NCI-H146 (cell line): ENCODE results near the gene RHOBTB1.
"Not testable (repeated sequence)": the region's sequence is repeated elsewhere in the genome, so short reads cannot be mapped to it uniquely, and the experiment has no call there.

ENCODE experiments used
- DNase-seq: peaks from one replicate; lab custom pipeline; 2025; lab: John Stamatoyannopoulos, UW

RHOBTB1 gene

DNA sequence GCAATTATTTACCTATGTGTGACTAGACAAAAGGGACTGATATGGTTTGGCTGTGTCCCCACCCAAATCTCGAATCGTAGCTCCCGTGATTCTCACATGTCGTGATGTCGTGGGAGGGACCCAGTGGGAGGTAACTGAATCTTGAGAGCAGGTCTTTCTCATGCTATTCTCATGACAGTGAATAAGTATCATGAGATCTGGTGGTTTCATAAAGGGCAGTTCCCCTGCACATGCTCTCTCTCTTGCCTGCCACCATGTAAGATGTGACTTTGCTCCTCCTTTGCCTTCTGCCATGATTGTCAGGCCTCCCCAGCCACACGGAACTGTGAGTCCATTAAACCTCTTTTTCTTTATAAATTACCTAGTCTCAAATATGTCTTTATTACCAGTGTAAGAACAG, 37.2 kb downstream of the RHOBTB1 start:
- not testable (repeated sequence) for DNase-seq

DNA sequence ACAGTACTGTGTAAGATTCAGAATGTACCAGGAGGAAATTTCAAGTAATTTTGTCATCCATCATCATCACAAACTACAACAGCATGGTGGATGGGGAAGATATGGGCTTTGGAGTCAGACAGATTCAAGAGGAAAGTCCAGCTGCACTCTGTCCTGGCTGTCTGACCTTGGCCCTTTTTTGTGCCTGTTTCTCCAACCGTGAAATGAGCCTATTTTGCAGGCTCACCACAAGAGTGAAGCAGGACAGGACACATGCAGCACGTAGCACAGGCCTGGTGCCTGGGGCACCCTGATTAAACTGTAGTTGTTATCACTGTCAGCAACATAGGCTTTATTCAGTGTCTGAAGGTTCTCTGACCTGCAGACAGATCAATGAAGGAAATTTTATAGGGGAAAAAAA, 37.6 kb downstream of the RHOBTB1 start:
- DNase-seq: peak; percentile 75

DNA sequence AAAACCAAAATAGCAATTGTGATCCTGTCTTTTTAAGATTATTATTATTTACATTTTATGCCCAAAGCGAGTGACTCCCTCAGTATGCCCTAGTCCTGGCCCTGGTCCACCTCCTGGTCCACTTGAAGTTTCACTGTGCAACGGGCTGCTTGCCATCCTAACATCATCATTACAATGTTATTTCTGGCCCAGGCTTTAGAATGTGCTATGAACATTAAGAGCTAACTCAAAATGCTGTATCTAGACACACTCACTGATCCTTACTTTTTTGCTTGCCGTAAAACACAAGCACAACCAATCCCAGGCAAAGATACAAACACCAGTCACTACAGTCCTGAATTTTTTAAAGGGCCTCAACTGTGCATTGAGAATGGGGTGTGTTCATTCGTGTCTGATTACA, 38.4 kb downstream of the RHOBTB1 start:
- DNase-seq: no peak

DNA sequence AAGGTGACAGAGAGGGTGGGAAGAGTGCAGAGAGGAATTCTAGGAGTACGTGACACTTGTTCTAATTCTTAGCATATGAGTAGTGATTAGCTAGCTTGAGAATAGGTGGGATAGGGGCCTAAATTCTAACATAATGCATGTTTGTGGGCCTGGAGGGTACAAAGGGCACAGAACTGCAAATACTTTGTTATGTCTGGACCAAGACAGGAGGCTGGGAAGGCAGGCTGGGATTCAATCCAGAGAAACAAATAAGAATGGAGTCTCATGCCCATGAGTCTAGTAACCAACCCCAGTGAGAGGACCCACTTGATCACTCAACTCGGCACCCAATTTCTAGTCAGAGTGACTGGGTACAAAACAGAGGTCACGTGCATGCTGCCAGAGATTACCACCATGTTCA, 40.9 kb downstream of the RHOBTB1 start:
- no peak for DNase-seq

DNA sequence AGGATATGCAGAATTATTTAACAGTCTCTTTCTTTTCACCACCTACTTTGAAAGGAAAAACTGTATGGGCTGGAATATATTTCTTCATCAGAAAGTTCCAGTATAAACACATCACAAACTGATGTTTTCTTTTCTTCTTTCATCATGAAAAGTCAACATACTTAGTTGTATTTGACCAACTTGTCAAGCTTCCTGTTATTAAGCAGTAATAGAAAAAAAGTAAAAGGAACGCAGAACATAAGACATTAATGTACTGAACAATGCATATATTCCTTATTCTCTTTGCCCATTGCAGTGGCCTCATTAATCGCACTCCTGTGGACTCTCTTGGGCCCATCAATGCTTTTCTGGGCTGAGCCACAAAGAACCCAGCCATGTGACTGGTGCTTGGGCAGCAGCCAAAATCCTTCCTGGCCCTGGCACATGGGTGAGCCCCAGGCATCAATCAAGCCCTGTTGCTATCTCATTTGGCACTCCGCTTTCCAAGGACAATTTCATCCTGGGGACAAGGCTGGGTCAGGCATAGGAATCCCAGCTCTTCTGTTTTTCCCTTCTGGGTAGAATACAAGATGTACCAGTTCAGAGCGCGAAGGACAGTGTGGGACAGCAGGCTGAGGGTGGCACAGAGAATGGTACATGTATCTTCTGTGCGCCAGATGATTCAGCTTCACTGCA, 42.3 kb downstream of the RHOBTB1 start:
- peak; percentile 32 for DNase-seq

DNA sequence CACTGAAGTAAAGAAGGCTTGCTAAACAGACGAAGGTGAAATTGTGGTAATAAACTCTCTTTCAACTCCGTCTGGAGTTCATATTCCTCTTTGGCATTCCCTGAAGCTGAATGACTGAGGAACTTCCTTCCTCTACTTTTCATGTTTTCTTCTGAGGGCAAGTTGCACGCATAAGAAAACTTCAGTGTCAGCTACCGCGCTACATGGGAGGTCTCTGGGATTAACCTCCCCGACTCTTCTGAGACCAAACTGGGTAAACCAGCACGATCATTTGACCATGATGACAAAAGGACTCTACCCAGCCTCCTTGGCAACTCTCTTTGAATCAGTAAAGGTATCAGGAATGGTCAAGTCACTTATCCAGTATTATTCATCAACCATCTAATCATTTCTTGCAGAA, 44.7 kb downstream of the RHOBTB1 start:
- no peak for DNase-seq

DNA sequence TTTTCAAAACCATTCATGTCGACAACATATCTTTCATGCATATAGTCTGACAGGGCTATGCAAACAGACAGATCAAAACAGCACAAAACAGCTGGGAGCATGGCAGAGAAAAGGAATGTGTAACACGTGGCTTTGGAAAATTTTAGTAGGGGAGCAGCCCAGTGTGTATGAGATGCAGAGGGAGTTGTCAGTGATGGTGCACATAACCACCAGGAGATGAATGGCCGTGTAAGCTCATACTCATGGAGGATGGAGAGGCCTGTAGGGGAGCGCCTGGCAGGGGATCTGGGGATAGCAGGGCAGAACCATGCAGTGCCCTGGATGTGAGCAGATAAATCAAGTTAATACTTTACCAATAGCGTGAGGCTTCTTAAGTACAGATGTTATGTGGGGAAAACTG, 45.7 kb downstream of the RHOBTB1 start:
- no peak for DNase-seq

DNA sequence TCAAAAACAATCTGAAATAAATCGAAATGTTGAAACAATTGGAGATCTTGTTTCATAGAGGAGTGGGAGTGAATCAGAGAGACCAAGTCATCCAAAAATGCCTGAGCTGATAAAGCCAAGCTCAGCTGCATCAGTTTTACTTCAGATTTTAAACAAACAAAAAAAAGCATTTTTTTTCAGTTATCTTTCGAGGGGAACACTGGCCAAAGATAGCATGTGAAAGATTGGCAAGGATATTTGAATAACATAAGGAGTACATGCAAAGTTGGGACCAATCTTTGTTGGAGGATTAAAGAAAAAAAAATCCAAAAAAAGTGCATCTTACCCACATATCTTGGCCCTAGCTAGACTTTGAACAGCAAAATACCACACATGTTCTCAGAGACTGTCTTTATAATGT, 47.2 kb downstream of the RHOBTB1 start:
- no peak for DNase-seq

DNA sequence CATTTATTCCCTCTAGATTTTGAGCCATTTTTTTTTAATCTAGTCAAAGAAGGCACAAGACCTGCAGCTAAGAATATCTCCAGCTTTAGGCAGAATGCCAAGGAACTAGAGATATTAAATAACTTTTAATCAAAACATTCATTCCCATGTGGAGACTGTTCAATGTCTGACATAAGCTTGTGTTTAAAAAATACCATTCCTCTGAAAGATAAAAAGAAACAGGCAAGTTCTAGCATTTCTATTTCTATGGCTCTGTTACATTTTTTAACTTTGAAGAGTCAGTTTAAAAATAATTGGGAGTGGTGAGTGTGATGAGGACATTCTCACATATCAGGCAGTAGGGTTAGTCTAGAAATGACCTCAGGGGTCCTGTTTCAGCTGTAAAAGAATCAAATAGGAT, 48.0 kb downstream of the RHOBTB1 start:
- DNase-seq: no peak

DNA sequence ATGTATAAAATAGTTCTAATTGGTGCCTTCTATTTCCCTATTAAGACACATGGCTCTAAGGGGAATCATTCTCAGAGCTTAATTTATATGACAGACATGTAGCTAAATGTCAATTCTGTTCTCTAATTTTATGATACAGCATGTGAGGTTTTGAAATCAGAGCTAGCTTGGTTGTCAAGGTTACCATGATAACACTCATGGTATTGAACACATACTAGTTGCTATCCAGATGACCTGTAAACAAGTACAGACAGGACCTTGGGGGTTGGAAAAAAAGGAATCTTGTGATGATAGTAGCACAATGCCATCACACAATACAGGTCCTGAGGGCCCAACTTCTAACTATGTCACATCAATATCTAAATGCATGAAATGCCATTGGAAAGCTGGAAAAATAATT, 49.2 kb downstream of the RHOBTB1 start:
- DNase-seq: no peak

DNA sequence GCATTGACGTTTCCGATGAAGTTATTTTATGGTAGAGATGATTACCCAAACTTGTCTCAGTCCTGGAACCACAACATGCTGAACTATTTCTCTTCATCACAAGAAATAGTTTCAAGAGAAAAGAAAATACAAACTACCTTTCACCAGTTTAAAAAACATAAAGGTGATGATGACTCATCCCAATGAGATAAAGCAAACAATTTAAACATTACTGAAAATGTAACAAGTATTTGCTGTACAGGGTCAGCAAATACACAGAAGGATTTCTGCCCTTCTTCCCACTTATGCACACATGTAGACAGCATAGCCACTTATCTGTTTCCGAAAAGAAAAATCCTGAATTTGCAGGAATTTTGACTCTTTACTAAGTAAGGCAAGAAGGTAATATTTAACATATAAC, 50.8 kb downstream of the RHOBTB1 start:
- DNase-seq: no peak

DNA sequence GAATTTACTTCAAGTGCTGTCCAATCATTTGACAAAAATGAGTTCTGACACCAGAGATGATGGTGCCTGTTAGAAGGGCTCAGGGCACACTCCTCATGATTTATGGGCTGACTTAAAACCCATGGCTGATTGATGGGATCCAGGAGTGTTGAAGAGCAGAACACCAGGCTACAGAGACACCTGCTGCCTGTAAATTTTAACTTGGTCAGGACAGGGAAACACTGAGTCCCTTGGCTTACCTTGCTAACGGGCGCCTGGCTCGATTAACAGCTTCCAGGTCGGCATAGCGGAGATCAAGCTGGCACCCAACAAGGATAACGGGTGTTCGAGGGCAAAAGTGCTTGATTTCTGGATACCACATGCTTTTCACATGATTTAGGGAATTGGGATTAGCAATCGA, 51.4 kb downstream of the RHOBTB1 start:
- no peak for DNase-seq

DNA sequence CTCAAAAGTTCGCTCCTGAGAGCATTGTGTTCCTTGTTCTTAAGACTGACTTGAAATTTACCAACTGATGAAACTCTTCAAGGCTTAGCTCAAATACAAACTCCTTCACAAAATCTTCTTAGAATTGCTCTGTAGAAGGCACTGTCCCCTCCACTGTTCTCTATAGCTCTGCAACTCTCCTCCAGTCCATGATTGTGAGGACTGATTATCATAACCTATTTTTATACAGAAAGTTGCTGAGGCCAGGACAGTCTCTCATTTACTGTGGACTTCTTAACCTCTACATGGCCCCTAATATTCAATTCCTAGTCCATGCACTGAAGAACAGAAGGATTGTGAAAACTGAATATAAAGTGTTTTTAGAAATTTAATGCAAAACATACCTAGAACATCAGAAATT, 53.2 kb downstream of the RHOBTB1 start:
- DNase-seq: no peak

DNA sequence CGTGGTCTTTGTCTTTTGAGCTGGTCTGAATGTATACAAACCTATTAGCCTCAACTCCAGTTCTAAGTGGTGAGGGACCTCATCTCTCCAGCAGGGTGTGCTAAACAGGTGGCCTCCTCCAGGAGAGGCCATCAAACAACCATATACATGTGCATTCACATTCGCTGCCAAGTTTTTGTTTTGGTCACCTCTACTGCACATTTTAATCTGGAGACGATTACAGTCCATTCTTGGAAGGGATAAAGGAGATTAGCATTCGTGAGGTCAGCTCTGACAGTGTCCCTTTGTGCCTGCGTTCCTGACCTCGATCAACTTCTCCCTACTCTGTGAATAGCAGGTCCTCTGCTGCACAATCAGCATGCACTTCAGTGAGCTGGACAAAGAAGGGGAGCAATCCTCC, 60.8 kb downstream of the RHOBTB1 start:
- DNase-seq: peak; percentile 36

DNA sequence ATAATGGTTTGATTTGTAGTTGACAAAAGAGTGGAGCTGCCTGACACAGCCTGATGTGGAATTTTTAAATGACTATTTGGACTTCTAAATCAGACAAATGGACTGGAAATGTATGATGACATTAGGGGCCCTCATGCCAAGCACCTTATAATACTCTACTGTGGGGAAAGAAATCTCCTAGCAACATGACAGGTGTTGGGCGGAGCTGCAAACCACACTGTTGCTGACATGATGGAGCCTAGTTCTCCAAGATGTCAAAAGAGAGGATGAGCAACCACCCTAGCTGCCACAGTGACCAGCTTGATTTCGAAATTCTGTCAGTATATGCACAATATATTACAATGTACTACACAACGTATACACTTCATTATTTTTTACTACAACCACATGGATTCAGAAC, 65.8 kb downstream of the RHOBTB1 start:
- DNase-seq: peak; percentile 44

DNA sequence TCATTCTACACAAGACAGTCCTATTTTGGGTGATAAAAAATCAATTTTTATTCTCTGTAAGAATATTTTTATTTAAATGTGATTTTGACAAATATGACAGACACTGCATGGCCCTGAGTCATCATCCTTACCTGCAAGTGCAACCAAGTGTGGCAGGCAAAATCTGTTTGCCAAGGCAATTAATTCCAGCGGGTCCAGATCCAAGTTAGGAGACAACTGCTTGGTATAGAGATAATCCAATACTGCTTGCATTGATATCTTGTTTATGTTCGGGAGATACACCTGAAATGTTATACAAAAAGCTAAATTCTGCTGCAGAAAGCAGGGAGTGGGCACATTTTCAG, 66.2 kb downstream of the RHOBTB1 start:
- DNase-seq: peak; percentile 47

DNA sequence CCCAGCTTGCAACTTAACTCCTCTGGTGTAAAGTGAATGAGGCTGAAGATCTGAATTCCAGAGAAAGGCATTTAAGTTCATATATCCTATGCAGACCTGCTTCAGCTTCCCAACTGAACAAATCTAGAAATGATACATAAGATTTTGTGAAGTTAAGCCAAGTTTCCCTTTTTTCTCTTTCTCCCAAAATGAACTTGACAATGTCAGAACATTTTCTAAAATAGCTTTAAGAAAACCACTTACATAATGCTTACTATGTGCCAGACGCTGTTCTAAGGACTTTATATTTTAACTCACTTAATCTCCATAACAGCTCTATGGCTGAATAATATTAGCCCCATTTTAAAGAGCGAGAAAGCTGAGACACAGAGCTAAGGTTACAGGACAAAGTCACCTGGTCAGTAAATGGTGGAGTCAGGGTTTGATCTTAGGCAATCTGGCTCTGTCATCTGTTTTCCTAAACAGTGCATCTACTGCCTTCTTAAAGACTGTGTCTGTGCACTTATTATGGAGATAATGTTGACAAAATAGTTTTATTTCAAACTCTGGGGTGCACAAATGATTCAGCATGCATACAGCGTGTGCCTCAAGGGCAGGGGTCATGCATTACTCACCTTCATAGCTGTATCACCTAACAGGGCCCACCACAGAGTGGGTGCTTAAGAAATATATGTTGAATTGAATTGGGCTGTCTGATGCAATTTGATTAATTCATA, 66.8 kb downstream of the RHOBTB1 start:
- DNase-seq: no peak

DNA sequence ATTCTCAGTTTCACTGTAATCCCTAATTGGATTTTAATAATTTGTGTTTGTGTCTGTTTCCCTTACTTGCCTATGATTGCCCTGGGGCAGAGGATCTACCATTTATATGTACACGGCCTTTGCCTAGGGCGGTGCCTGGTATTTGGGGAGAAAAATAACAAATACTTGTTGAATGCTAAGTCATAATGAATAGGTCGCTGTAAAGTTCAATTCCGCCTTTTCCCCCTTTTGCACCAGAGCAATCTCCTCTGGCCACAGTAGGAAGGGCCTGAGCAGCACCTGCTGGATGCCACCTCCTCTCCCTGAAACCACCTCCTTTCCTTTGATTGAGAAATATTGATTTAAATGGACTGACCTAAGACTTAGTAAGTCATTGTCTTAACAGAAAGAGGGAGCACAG, 70.2 kb downstream of the RHOBTB1 start:
- DNase-seq: no peak

DNA sequence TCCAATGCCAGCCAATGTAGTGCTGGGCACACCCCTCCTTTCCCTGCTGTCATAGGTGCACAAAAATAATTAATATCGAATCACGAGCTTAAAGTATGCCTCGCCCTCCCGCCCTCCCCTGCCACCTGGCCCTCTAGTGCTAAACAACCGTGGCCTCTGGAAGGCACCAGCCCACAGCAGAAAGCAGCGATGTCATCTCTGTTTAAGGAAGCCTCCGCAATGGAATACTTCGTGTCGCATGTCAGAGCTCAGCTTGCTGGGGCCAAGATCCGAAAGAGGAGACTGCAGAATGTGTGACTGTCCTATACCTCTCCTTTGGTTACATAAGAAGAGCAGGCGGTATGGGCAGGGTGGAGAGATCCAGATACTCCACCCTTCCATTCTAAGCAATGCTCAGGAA, 71.5 kb downstream of the RHOBTB1 start:
- no peak for DNase-seq

DNA sequence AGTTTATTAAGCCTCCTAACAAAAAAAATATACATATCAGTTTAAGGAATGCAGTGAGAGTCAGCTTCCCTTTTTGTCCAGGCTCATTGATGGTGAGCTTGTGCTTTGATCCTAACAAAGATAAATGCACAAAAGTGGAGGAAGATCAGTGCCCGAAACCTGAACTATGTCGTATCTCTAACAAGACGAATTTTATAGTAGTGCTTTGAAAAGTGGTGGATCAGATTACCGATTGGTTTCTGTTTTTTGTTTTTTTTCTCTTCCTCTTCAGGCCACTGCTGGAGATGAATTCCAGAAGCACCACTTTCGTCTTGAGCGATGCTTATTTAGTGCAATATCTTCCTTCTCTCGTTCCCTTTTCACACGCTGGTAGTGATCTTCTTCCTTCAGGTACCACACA, 72.8 kb downstream of the RHOBTB1 start:
- DNase-seq: no peak

DNA sequence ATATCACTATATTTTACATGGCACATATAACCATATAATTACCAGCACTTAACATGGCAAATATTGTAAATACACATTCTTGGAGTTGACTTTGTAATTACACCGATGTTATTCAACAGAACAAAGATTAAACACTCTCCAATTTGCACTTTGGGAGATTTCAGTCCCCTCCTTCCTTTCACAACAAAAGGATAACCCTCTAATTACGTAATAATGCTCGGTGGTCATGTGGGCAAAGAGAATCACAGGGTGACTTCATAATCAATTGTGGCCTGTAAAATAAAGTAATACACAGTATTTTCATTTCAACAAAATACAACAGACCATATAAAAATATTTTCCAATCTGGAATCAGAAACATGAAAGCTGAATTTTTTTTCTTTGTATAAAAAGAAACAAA, 73.2 kb downstream of the RHOBTB1 start:
- DNase-seq: peak; percentile 74

DNA sequence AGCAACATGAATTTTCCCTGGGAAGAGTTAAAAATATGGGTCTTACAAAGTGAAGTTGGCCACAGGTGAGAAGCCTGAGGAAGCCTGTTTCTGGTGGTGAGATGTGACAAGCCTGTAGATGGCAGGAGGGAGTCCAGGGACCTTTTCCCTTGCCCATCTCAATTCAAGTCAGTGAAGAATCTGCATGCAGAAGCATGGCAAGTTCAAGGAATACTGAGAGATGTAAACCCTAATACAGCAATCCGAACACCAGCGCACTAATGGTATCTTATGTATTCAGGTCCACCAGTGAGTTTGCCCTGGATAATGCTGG, 73.6 kb downstream of the RHOBTB1 start:
- peak; percentile 73 for DNase-seq

DNA sequence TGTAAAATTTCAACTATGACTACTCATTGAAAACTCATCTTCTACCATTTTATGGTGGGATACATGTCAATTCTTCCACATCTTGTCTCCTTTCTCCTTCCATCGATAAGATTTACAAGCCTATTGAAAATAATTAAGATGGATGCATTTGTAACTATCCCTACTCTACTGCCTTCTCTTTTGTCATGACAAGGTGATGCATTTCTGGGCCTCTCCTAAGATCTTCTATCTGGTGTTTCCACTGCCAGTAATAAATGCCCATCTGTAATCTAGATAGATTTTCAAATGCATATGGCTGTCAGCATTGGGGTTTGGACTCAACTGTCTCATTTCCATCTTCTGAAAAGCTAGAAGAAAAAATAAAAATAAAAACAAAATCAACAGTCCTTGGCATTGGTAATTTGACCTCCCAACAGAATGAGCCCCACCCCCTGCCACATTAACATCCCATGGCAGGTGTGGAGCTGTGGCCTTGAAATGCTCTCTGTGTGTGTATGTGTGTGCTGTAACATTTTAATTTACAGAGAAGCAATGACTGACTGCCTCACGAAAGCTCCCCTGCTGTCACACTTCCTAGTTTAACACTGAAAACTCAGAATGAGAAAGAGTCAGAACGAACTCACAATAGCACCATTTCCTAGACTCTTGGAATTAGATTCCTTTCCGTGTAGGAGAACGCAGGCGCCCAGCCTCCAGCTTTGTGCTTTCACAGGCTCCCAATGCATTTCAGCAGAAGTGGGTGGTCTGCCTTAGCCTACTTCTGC, 74.2 kb downstream of the RHOBTB1 start:
- peak; percentile 8 for DNase-seq

DNA sequence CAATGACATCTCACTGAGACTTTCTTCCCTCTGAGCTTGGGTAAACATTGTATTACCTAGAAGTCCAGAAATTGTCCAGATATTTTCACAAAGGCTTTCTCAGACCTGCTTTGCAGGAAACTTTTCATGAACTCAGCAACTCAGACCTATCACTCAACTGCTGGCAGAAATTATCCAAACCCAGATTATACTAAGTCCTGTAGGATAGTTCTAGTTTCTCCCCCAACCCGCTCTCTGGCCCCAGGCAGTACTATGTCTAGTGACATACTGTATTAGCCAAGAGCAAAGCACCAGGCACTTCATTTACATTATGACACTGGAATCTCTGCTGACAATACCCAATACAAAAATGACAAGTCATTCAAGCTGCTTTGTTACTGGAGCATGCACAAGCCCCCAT, 75.0 kb downstream of the RHOBTB1 start:
- DNase-seq: no peak
